Measurements from ENCODE around the gene LHCGR. TPM values are rescaled to one million over a fixed set of nuclear protein-coding genes. Genes with fewer than 3 reads are reported as not detected.

LHCGR gene
- polyA plus RNA-seq, 1 of the 3 experiments (the other 2 are of a cell fraction): not detected

DNA sequence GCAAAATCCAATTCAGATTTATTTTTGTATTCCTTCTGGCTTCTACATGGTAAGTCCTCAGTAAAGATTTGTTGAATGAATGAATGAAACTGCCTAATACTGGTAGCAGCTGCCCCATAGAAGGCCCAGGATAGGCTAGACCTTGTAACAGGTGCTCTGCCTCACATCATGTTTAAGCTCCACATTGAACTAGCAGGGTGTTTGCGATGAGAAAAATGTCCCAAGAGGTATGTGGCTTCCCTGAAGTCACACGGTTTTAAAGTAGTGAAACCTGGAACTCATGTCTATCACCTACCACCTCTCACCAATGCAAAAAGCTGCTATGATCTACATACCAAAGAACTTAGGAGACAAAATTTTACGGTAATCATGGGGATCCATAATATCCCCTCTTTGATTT, 765 bp upstream of the LHCGR start:
- H3K79me2 ChIP-seq (ENCODE audit: insufficient read depth): no peaks in the 10 kb centered on the region
- WGBS (ENCODE audit: low lambda C conversion rate): 35% methylated on average over 3 of the region's 3 CpGs
- no peak overlapping the region for H3K9ac ChIP-seq
- no peaks in the 10 kb centered on the region for H3K9me2 ChIP-seq
- no peak overlapping the region for H2AFZ ChIP-seq (ENCODE audit: low read depth)
- H3K4me3 ChIP-seq (ENCODE audit: low read depth in 2 of 2, low read length in 1 of 2): no peak overlapping the region
- no peaks in the 10 kb centered on the region for H3F3A ChIP-seq (replicated peaks; ENCODE audit: insufficient read depth)
- H4K20me1 ChIP-seq (ENCODE audit: insufficient read depth): no peaks in the 10 kb centered on the region
- TF ChIP-seq FOXJ3 (CRISPR knock-in tag; IDR thresholded peaks at IDR 0.05): no peak
- TF ChIP-seq FOXM1 (IDR thresholded peaks at IDR 0.05; ENCODE audit: low read depth): no peak
- no peak for TF ChIP-seq GABPA (IDR thresholded peaks at IDR 0.05; ENCODE audit: low read depth)
- no peak for TF ChIP-seq TCF12 (IDR thresholded peaks at IDR 0.05)
- TF ChIP-seq, protein P1, sequence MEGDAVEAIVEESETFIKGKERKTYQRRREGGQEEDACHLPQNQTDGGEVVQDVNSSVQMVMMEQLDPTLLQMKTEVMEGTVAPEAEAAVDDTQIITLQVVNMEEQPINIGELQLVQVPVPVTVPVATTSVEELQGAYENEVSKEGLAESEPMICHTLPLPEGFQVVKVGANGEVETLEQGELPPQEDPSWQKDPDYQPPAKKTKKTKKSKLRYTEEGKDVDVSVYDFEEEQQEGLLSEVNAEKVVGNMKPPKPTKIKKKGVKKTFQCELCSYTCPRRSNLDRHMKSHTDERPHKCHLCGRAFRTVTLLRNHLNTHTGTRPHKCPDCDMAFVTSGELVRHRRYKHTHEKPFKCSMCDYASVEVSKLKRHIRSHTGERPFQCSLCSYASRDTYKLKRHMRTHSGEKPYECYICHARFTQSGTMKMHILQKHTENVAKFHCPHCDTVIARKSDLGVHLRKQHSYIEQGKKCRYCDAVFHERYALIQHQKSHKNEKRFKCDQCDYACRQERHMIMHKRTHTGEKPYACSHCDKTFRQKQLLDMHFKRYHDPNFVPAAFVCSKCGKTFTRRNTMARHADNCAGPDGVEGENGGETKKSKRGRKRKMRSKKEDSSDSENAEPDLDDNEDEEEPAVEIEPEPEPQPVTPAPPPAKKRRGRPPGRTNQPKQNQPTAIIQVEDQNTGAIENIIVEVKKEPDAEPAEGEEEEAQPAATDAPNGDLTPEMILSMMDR (IDR thresholded peaks at IDR 0.05): no peak
- TF ChIP-seq, protein P2, sequence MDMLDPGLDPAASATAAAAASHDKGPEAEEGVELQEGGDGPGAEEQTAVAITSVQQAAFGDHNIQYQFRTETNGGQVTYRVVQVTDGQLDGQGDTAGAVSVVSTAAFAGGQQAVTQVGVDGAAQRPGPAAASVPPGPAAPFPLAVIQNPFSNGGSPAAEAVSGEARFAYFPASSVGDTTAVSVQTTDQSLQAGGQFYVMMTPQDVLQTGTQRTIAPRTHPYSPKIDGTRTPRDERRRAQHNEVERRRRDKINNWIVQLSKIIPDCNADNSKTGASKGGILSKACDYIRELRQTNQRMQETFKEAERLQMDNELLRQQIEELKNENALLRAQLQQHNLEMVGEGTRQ (IDR thresholded peaks at IDR 0.05; ENCODE audit: borderline replicate concordance, low read depth, low read length): no peak
- TF ChIP-seq SIN3A (IDR thresholded peaks at IDR 0.05; ENCODE audit: borderline replicate concordance, low read depth, low read length): no peak
- TF ChIP-seq JUND (IDR thresholded peaks at IDR 0.05): no peak
- no peak overlapping the region for H3K4me2 ChIP-seq
- H3K9me3 ChIP-seq: no peaks in the 10 kb centered on the region
- POLR2A ChIA-PET: no interaction called here
- no peaks in the 10 kb centered on the region; the same call in 1 of the 2 replicates for H3K27me3 ChIP-seq (ENCODE audit: insufficient read depth)
- H3K36me3 ChIP-seq (replicated peaks in 1 of 2; ENCODE audit: control insufficient read depth in 1 of 2, insufficient read depth in 2 of 2, low read length in 1 of 2): no peaks in the 10 kb centered on the region
- no peak for DNase-seq
- no peaks in the 10 kb centered on the region; a peak in 1 of 4 replicates for H3K4me1 ChIP-seq (ENCODE audit: control insufficient read depth in 1 of 2, insufficient read depth in 2 of 2, low read depth in 1 of 2, low read length in 1 of 2)
- CTCF ChIA-PET: no interaction called here
- H3K27ac ChIP-seq (ENCODE audit: low read depth in 2 of 2, low read length in 1 of 2): no peak overlapping the region

DNA sequence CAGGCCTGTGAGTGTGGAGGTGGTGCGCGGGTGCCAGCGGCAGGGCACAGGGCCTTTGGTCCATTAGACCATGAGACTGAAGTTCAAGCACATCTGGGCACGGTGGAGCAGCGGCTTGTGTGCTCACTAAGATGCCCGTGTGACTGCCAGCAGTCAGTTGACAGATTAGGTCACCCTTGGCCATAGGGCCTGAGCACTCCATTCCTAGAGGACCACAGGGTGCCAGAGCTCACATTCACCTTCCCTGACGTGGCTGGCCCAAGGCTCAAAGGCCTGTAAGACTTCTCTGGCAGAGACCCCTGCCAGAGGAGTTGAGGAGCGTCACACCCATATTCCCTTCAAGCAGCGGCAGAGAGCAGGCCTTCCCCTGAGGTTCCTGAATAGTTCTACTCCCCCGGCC, 650 bp downstream of the LHCGR start:
- H3K4me1 ChIP-seq (ENCODE audit: control insufficient read depth in 1 of 2, insufficient read depth in 2 of 2, low read depth in 1 of 2, low read length in 1 of 2): no peaks in the 10 kb centered on the region; a peak in 1 of 4 replicates
- H3K27me3 ChIP-seq (ENCODE audit: insufficient read depth): no peaks in the 10 kb centered on the region; the same call in 1 of the 2 replicates
- no peak for DNase-seq
- H3F3A ChIP-seq (replicated peaks; ENCODE audit: insufficient read depth): no peaks in the 10 kb centered on the region
- H3K9me2 ChIP-seq: no peaks in the 10 kb centered on the region
- no peak overlapping the region for H3K9ac ChIP-seq
- H4K20me1 ChIP-seq (ENCODE audit: insufficient read depth): no peaks in the 10 kb centered on the region
- H2AFZ ChIP-seq (ENCODE audit: low read depth): no peak overlapping the region
- no peak overlapping the region for H3K4me2 ChIP-seq
- POLR2A ChIA-PET: no interaction called here
- no peak overlapping the region for H3K4me3 ChIP-seq (ENCODE audit: low read depth in 2 of 2, low read length in 1 of 2)
- H3K36me3 ChIP-seq (replicated peaks in 1 of 2; ENCODE audit: control insufficient read depth in 1 of 2, insufficient read depth in 2 of 2, low read length in 1 of 2): no peaks in the 10 kb centered on the region
- WGBS (ENCODE audit: low lambda C conversion rate): 61% methylated on average over 5 of the region's 10 CpGs
- no peaks in the 10 kb centered on the region for H3K79me2 ChIP-seq (ENCODE audit: insufficient read depth)
- H3K9me3 ChIP-seq: no peaks in the 10 kb centered on the region
- H3K27ac ChIP-seq (ENCODE audit: low read depth in 2 of 2, low read length in 1 of 2): no peak overlapping the region
- CTCF ChIA-PET: interaction anchor here (1.4 kb wide), 1 partner anchor 27 kb away, joined by 3 read pairs; no protein-coding TSS in a partner anchor
- TF ChIP-seq FOXM1 (IDR thresholded peaks at IDR 0.05; ENCODE audit: low read depth): no peak
- TF ChIP-seq FOSL2 (IDR thresholded peaks at IDR 0.05; ENCODE audit: borderline replicate concordance, low read depth): no peak

DNA sequence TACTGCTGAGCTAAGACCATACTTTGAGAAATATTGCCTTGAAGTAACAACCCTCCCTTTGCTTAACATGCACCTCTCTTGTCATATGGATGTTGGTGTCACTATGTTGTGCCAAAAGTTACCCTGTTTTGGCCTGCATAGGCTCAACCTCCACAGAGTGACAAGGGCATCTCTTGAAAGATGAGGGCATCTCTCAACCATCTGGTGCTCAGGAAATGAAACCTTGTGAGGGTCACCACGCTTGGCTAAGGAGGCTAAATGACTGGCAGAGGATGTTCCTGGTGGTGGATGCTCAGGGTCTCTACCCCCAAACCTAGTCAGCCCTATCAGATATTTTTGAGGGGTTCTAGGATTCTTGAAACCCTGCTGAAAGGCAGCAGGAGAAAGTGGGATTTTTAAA, 2.3 kb downstream of the LHCGR start:
- WGBS (ENCODE audit: low lambda C conversion rate): 0% methylated on average over 1 of the region's 1 CpG
- H3K4me2 ChIP-seq: no peak overlapping the region
- no peaks in the 10 kb centered on the region for H3F3A ChIP-seq (replicated peaks; ENCODE audit: insufficient read depth)
- H3K27ac ChIP-seq (ENCODE audit: low read depth in 2 of 2, low read length in 1 of 2): no peak overlapping the region
- no peak for TF ChIP-seq SMC3 (IDR thresholded peaks at IDR 0.05; ENCODE audit: low read depth, low read length)
- H2AFZ ChIP-seq (ENCODE audit: low read depth): no peak overlapping the region
- H3K79me2 ChIP-seq (ENCODE audit: insufficient read depth): no peaks in the 10 kb centered on the region
- H3K4me1 ChIP-seq (ENCODE audit: control insufficient read depth in 1 of 2, insufficient read depth in 2 of 2, low read depth in 1 of 2, low read length in 1 of 2): no peaks in the 10 kb centered on the region; a peak in 1 of 4 replicates
- no peak overlapping the region for H3K9ac ChIP-seq
- no peak overlapping the region for H3K4me3 ChIP-seq (ENCODE audit: low read depth in 2 of 2, low read length in 1 of 2)
- H3K27me3 ChIP-seq (ENCODE audit: insufficient read depth): no peaks in the 10 kb centered on the region; the same call in 1 of the 2 replicates
- ChIA-PET CTCF (interaction anchor here (0.5 kb wide), 1 partner anchor 35 kb away, joined by 3 read pairs; no protein-coding TSS in a partner anchor), POLR2A (no interaction called here)
- no peak for DNase-seq
- H3K36me3 ChIP-seq (replicated peaks in 1 of 2; ENCODE audit: control insufficient read depth in 1 of 2, insufficient read depth in 2 of 2, low read length in 1 of 2): no peaks in the 10 kb centered on the region
- no peaks in the 10 kb centered on the region for H4K20me1 ChIP-seq (ENCODE audit: insufficient read depth)
- no peaks in the 10 kb centered on the region for H3K9me3 ChIP-seq
- no peaks in the 10 kb centered on the region for H3K9me2 ChIP-seq
